ENCODE results near the gene SLC14A1.
A peak's percentile ranks its signal among the peaks of the same experiment; 100 is the strongest.

The SLC14A1 gene

DNA sequence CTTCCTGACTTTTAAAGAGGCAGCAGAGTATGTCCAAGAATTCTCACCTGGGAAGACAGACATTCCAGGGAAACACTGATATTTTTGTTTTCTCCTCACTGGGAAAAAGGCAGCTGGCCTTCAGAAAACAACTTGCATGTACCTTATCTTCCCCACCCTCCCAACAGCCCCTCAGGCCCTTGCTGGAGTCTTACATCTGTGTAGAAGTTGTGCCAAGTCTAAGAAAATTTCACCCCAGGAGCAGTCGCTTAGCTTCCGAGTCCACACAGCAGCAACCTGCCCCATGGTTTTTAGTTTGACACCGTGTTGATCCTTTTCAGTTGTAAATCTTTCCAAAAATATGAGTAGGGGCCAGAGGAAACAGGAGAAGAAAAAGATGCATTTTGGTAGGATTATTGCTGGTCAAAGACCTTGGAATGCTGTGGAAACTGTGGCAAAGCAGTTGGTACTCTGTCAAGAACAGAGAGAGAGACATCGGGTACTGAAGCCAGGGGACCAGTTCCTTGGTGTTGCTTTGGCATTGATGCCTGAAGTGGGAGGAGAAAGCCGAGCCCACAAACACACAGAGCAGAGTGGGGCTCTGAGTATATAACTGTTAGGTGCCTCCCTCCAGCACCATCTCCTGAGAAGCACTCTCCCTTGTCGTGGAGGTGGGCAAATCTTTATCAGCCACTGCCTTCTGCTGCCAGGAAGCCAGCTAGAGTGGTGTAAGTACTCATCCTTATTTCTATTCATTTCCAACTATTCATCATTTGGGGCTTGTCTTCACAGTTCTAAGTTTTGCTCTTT is at the start of gene SLC14A1:
TSS of gene SLC14A1 (plus strand) at position 615 of the 789 bp plus-strand sequence. CDS start 6,140 bp downstream, outside the sequence.
- no peak for DNase-seq

- DNase-seq, result no peak
Observed at GRCh38 chr18:45677276-45677807, 46.6 kb upstream of the SLC14A1 start.

GRCh38 chr18:45678441-45678840 is 45.5 kb upstream of the SLC14A1 start:
- DNase-seq, result no peak

DNA sequence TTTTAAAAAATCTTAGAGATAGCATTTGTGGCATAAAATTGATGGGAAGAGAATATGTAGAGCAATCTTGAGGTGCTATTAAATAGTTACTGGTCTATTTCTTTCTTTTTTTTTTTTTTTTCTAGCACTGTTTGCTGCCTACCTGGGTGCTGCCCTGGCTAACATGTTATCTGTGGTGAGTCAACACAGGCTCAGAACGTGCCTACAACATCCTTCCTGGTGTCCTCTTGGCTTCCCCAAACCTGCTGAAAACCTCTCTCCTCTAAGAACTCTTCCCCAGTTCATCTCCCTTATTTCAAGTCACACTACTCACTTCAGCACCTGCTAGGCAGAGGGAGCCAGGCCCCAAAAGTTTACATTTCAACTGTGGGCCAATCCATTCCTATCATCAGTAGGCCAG is 45.1 kb upstream of the SLC14A1 start:
- no peak for DNase-seq

DNA sequence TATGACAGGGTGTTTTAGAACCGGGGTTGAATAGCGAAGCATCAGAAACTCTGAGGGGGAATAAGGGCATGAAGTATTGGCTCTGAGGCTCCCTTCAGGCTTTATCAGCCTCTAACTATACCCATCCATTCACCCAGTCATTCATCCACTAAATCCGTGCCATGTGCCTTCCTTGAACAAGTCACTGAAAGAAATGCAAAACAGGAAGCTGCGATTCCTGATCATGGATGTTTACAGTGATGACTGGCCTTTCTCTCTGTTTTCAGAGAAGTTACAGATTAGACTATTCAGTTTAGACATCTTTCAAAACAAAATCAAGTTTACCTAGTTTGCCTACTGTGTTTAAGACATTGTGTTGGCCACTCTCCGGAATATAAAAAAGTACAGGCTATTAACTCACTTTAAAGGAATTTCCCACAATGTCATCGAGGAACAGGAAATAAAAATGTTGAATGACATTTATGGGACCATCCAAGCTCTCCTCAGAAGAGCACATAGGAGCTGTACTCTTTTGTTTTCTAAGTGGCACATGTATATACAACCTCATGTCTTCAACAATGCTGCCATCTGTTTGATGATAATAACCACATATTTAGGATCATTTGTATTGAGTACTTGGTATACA is 43.8 kb upstream of the SLC14A1 start:
- DNase-seq, result no peak

DNA sequence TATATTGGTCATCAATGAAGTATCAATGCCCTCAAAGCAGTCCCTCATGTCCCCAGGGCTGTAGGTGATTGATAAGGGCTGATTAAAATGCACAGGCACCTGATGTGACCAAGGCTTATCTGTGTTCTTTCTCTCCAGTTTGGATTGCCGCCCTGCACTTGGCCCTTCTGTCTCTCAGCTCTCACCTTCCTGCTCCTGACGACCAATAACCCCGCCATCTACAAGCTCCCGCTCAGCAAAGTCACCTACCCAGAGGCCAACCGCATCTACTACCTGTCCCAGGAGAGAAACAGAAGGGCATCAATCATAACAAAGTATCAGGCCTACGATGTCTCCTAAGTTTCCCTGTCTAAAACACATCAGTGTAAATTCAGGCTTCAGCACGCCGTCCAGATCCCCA is 41.8 kb upstream of the SLC14A1 start:
- no peak for DNase-seq

DNA sequence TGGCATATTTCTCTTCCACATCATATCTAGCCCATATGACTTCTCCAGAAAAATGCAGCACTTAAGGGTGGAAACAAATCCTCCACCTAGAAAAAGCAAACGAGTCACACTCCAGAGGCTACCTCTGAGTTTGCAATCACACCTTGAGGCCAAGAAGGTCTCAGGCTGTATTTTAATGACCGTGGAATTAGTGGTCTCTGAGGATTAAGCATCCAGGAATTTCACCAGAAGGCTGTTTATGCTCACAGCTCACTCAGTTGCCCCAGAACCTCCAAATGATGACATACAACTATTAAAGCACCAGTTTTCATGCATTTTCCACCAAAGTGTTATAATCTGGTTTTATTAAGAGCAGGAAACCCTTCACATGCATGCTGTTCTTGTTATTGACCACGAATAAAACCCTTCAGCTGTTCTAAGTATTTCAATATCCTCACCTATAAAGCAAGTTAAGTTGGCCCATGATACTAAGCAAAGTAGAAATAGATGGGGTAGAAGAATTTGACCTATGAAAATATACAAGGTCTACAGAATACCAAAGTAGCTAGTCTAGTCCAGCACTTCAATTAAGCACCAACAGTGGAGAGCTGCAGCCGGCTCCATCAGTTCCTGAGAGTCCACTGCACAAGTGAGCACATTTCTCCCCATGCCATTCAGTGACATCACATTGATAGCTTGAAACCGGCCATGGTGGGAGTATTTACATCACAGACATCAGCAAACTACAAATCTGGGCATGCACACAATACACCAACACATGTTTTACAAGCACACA is 39.5 kb upstream of the SLC14A1 start:
- no peak for DNase-seq

GRCh38 chr18:45686891-45687611 is 36.9 kb upstream of the SLC14A1 start:
- DNase-seq, result peak; percentile 98 to 99

DNA sequence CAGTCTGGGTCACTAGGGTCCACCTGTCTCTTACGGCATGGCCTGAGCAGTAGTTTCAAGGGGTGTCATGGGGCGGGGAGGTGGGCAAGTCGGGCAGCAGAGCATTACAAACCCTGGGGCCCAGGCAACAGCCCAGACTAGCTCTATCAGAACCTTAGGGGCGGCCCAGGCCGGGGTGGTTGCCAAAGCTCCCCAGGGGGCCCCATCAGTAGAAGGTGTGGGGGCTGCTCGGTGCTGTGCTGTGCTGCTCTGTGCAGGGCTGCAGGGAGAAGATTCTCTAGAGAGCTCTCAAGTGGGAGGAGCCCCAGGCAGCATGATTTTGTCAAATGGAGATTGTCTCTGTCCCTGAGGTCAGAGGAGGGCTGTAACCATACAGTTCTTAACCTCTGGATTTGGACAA is 36.4 kb upstream of the SLC14A1 start:
- DNase-seq, result peak; percentile 29 to 37

- no peak for DNase-seq
Observed at GRCh38 chr18:45688113-45688512, 35.9 kb upstream of the SLC14A1 start.

- no peak for DNase-seq
Observed at GRCh38 chr18:45688833-45689232, 35.1 kb upstream of the SLC14A1 start.

DNA sequence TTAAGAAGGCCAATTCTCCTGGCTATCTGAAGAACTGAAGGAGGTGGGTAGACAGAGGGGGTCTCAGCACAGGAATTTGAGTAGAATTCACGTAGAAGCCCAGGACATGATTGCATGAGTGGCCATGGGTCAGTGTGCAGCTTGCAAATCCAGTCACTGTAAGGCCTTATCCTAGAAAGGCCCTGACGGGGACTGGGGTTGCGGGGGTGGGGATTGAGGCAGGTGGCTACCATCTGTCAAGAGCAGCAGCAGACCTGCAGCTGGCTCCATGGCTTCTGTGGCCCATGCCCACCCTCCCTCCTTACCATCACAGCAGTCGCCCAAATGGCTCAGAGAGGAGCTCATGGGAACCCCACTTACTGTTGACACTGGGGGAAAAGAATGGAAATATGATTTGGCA is 34.6 kb upstream of the SLC14A1 start:
- DNase-seq, result no peak

DNA sequence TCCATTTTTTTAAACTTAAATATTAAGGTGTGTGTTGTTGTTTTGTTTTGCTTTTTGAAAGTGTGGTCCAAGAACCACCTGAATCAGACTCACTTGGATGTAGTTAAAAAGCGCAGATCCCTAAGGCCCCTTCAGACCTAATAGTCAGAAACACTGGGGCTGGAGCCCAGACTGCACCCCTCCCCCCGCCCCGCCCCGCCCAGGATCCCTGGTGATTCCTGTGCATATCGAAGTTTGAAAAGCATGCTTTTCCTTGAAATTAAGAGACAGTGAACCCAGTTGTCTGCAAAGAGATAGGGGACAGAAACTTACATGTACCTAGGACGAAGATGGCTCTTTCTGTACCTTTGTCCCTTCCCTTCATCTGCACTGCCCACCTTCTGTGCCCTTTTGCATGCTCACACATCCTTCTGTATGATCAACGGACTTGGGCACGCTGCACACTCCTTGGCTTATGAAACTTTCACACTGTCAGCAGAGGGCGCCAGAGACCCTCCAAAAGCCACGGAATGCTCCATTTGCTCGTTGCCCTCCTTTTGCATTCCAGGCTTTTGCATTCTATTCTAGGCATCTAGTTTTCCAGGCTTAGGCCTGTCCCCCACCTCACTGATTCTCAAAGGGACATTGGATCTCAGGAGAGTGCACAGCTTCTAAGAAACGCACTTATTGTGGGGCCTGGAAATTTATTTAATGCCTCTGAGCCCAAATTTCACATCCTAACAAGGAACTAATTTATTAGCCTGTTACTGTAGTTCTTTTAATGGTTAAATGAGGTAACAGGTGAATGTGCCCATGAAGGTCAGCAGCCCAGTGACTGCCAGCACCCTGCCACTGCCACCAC is 32.8 kb upstream of the SLC14A1 start:
- peak; percentile 72 to 73 for DNase-seq

GRCh38 chr18:45691816-45692179 is 32.2 kb upstream of the SLC14A1 start:
- no peak for DNase-seq

GRCh38 chr18:45702708-45703265 is 21.2 kb upstream of the SLC14A1 start:
- no peak for DNase-seq

GRCh38 chr18:45708831-45709230 is 15.2 kb upstream of the SLC14A1 start:
- DNase-seq, result no peak

DNA sequence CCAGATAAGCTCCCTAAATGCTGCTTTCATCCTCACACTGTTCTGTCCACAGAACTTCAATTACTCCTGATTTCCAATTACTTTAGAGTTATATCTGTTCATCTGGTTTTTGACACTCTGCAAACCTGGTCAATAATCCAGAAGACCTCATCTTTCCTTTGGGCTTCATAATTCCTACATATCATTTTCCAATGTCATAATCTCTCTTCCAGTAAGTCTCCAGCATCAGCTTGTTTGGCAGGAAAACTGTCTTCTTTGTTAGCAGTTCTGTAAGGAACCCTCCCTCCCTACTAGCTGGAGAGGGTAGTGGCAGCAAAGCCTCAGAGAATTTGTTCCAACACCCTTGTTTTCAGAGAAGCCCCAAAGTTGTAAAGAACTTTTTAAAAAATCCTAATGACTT is 11.9 kb upstream of the SLC14A1 start:
- no peak for DNase-seq

GRCh38 chr18:45713239-45713638 is 10.7 kb upstream of the SLC14A1 start:
- no peak for DNase-seq

GRCh38 chr18:45715212-45715780 is 8.7 kb upstream of the SLC14A1 start:
- no peak for DNase-seq

DNA sequence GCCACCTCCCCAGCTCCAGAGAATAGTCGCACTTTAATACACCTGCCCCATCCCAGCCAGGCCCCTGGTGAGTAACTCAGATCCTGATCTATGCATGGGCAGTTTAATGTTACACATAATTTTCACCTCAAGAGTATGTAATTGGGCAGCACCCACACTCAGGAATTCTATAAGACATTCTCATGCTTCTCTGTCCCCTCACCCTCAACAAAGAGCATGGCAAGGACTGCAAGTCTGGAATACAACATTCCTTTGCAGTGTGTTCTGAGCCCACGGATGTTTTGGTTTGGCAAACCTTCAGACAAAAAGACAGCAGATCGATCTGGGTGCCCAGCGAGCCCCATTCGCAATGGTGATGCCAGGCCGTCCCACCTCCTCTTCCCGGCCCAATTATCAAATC is 4.9 kb upstream of the SLC14A1 start:
- DNase-seq, result no peak

DNA sequence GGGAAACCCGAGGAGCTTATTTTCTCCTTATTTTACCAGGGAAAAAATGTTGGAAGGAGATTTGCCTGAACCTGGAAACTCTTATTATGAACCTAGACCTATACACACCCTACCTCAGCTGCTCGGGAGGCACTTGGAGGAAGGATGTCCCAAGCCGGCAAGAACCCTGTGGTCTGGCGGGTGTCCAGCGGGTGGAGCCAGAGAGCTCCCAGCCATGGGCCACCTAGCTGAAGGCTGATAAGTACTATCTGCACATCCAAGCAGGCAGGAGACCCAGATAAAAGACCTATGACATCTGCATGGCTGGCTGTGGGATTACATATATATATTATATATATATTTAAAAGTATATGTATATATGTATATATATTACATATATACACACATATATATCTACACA is 1.1 kb upstream of the SLC14A1 start:
- peak; percentile 52 to 65 for DNase-seq
